ENCODE data around the gene CHST11.

DNA sequence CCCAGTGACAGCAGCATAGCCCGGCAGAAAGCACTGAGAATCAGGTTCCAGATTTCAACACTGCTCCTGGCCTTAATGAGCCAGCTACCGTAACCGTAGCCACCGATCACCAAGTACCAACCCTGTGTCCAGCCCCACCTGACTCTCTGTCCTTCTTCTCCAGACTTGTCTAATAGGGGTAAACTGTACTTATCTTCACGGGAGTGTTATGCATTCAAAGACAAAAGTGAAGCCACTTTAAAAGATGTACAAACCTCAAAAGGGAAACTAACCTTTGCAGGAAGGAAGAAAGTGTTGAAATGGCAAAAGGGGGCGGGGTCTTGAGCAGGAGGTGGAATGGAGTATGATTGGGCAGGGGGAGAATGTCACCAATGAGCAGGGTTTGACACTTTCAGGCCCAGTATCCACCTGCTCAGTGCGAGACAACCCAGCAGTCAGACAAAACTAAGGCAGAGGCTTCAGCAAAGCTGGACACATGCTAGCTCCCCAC, 226.1 kb downstream of the CHST11 start:
- TF ChIP-seq ZNF274 (IDR thresholded peaks at IDR 0.05; ENCODE audit: low read depth, low read length) (no peak), YY1 (IDR thresholded peaks at IDR 0.05; ENCODE audit: insufficient read depth, insufficient read length) (no peak)

Measured in NT2/D1 (cell line).